ENCODE results near the gene AGBL1.

Gene AGBL1

DNA sequence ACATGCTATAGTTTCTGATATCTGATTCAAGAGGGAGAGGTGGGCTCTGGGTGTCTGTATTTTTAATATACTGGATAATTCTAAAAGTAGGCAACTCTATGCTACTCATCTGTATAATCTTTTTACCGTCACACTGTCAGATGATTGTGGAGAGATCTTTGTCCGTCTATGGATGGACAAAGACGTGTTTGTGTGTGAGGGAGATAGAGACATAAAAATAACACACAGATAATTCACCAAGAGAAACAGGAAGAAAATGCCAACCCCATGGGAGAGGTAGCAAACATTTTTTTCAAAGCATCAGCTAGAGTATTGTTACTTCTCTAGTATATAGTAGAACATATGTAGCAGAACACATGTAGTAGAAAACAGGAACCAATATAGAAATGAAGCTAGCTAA is 346.1 kb downstream of the AGBL1 start:
- Histone ChIP-seq H2BK5ac (ENCODE audit: low read length) (no peak overlapping the region), H3K4me1 (ENCODE audit: control insufficient read depth in 2 of 2, insufficient read depth in 1 of 2, low read depth in 1 of 2, low read length in 2 of 2) (no peaks in the 10 kb centered on the region), H3K18ac (ENCODE audit: low read length) (no peak overlapping the region), H3K9me3 (replicated peaks in 1 of 2; ENCODE audit: control insufficient read depth in 2 of 2, insufficient read depth in 1 of 2, low read depth in 1 of 2, low read length in 2 of 2) (no peaks in the 10 kb centered on the region), H3K14ac (ENCODE audit: low read length) (no peak overlapping the region), H4K91ac (ENCODE audit: low read depth, low read length, poor library complexity) (no peak overlapping the region), H2BK12ac (ENCODE audit: low read length) (no peak overlapping the region), H3K27me3 (ENCODE audit: control insufficient read depth in 3 of 3, insufficient read depth in 3 of 3, low read depth in 1 of 3, low read length in 3 of 3) (no peaks in the 10 kb centered on the region), H3K79me1 (ENCODE audit: low read depth, low read length) (no peaks in the 10 kb centered on the region), H2AFZ (ENCODE audit: low read length) (no peak overlapping the region), H2BK120ac (ENCODE audit: low read depth, low read length) (no peak overlapping the region), H3K4me3 (ENCODE audit: low read length in 2 of 2) (no peak overlapping the region), H3K23ac (ENCODE audit: low read depth, low read length, poor library complexity) (no peak overlapping the region), H2BK15ac (ENCODE audit: low read length) (no peak overlapping the region), H3K27ac (replicated peaks; ENCODE audit: low read length) (no peak overlapping the region), H2AK5ac (ENCODE audit: low read depth, low read length) (no peak overlapping the region), H3K4me2 (ENCODE audit: insufficient read depth, low read length, poor library complexity, severe bottlenecking) (no peak overlapping the region), H4K8ac (ENCODE audit: low read depth, low read length) (no peak overlapping the region), H3K4ac (ENCODE audit: low read length) (no peak overlapping the region), H3K36me3 (replicated peaks in 1 of 2; ENCODE audit: control insufficient read depth in 2 of 2, insufficient read depth in 2 of 2, low read length in 2 of 2) (no peaks in the 10 kb centered on the region), H3K9ac (ENCODE audit: low read depth, low read length, poor library complexity) (no peak overlapping the region)
- no CpG with 5 or more reads among the region's 3 CpGs for WGBS, 2 donors (ENCODE audit: extremely low coverage in 2 of 2, insufficient read length in 2 of 2, insufficient replicate concordance in 1 of 2)
- no peak for DNase-seq (ENCODE audit: low spot score)

DNA sequence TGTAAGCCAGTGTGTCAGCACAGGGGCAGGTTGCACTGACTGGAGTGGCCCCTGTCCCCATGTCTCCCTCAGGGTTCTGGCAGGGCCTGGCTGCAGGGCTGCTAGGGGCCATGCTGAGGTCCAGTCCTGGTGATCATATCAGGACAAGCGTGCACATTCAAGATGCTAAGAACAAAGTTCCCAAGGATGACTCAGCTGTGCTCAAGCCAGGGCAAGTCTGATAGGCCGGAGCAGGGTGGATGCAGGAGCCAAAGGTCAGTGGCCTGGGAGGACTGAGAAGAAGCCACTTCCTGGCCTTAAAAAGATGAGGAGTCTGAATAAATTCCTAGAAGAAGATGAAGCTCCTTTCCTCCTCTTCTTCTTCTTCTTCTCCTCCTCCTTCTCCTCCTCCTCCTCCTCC is 353.2 kb downstream of the AGBL1 start:
- no peak for DNase-seq (ENCODE audit: low spot score)

DNA sequence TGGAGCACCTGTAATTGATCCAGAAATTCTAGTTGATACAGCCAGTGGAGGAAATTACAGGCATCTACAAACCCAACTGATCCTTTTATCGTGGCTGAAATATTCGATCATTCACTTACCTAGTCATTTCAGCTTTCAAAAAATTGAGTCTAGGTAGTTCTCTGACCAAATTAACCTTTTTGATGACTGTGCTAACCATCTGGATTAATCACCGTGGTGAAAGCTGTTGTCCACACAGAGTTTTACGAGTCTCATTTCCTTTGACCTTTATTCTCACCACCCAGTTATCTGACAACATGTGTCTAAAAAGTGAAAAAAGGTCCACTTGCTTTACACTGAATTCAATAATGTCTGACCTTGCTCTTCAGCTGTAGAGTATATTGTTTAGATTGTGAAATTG is 354.3 kb downstream of the AGBL1 start:
- Histone ChIP-seq H3K23ac (ENCODE audit: low read depth, low read length, poor library complexity) (no peak overlapping the region), H3K27me3 (ENCODE audit: control insufficient read depth in 3 of 3, insufficient read depth in 3 of 3, low read depth in 1 of 3, low read length in 3 of 3) (no peaks in the 10 kb centered on the region), H3K4me1 (ENCODE audit: control insufficient read depth in 2 of 2, insufficient read depth in 1 of 2, low read depth in 1 of 2, low read length in 2 of 2) (peaks cover 0 to 2% of the 10 kb centered on the region in 2 donors), H3K4me2 (ENCODE audit: insufficient read depth, low read length, poor library complexity, severe bottlenecking) (no peak overlapping the region), H2BK15ac (ENCODE audit: low read length) (no peak overlapping the region), H3K36me3 (replicated peaks in 1 of 2; ENCODE audit: control insufficient read depth in 2 of 2, insufficient read depth in 2 of 2, low read length in 2 of 2) (no peaks in the 10 kb centered on the region), H2BK120ac (ENCODE audit: low read depth, low read length) (no peak overlapping the region), H3K9me3 (replicated peaks in 1 of 2; ENCODE audit: control insufficient read depth in 2 of 2, insufficient read depth in 1 of 2, low read depth in 1 of 2, low read length in 2 of 2) (no peaks in the 10 kb centered on the region), H3K18ac (ENCODE audit: low read length) (no peak overlapping the region), H2BK12ac (ENCODE audit: low read length) (no peak overlapping the region), H3K79me1 (ENCODE audit: low read depth, low read length) (no peaks in the 10 kb centered on the region), H4K91ac (ENCODE audit: low read depth, low read length, poor library complexity) (no peak overlapping the region), H3K4me3 (ENCODE audit: low read length in 2 of 2) (no peak overlapping the region), H2AFZ (ENCODE audit: low read length) (no peak overlapping the region), H3K27ac (replicated peaks; ENCODE audit: low read length) (no peak overlapping the region), H2AK5ac (ENCODE audit: low read depth, low read length) (no peak overlapping the region), H3K4ac (ENCODE audit: low read length) (no peak overlapping the region), H2BK5ac (ENCODE audit: low read length) (no peak overlapping the region), H3K9ac (ENCODE audit: low read depth, low read length, poor library complexity) (no peak overlapping the region), H3K14ac (ENCODE audit: low read length) (no peak overlapping the region), H4K8ac (ENCODE audit: low read depth, low read length) (no peak overlapping the region)
- DNase-seq (ENCODE audit: low spot score), result no peak
- no CpG with 5 or more reads among the region's 4 CpGs for WGBS, 2 donors (ENCODE audit: extremely low coverage in 2 of 2, insufficient read length in 2 of 2, insufficient replicate concordance in 1 of 2)

More for the DNA sequence above, 353.2 kb downstream of the AGBL1 start:
- Histone ChIP-seq H2BK120ac (ENCODE audit: low read depth, low read length) (no peak overlapping the region), H3K79me1 (ENCODE audit: low read depth, low read length) (no peaks in the 10 kb centered on the region), H3K9me3 (replicated peaks in 1 of 2; ENCODE audit: control insufficient read depth in 2 of 2, insufficient read depth in 1 of 2, low read depth in 1 of 2, low read length in 2 of 2) (no peaks in the 10 kb centered on the region), H4K91ac (ENCODE audit: low read depth, low read length, poor library complexity) (no peak overlapping the region), H3K27ac (replicated peaks; ENCODE audit: low read length) (no peak overlapping the region), H2AFZ (ENCODE audit: low read length) (peak overlapping the region; percentile 10), H3K14ac (ENCODE audit: low read length) (no peak overlapping the region), H4K8ac (ENCODE audit: low read depth, low read length) (no peak overlapping the region), H2BK5ac (ENCODE audit: low read length) (no peak overlapping the region), H3K4me3 (ENCODE audit: low read length in 2 of 2) (no peak overlapping the region), H3K18ac (ENCODE audit: low read length) (peak overlapping the region; percentile 21), H3K9ac (ENCODE audit: low read depth, low read length, poor library complexity) (no peak overlapping the region), H3K4ac (ENCODE audit: low read length) (no peak overlapping the region), H2BK12ac (ENCODE audit: low read length) (no peak overlapping the region), H2AK5ac (ENCODE audit: low read depth, low read length) (no peak overlapping the region), H3K27me3 (ENCODE audit: control insufficient read depth in 3 of 3, insufficient read depth in 3 of 3, low read depth in 1 of 3, low read length in 3 of 3) (no peaks in the 10 kb centered on the region), H3K36me3 (replicated peaks in 1 of 2; ENCODE audit: control insufficient read depth in 2 of 2, insufficient read depth in 2 of 2, low read length in 2 of 2) (no peaks in the 10 kb centered on the region), H3K23ac (ENCODE audit: low read depth, low read length, poor library complexity) (no peak overlapping the region), H3K4me1 (ENCODE audit: control insufficient read depth in 2 of 2, insufficient read depth in 1 of 2, low read depth in 1 of 2, low read length in 2 of 2) (peaks cover 0 to 2% of the 10 kb centered on the region in 2 donors), H3K4me2 (ENCODE audit: insufficient read depth, low read length, poor library complexity, severe bottlenecking) (no peak overlapping the region), H2BK15ac (ENCODE audit: low read length) (no peak overlapping the region)
- WGBS, 2 donors (ENCODE audit: extremely low coverage in 2 of 2, insufficient read length in 2 of 2, insufficient replicate concordance in 1 of 2), result no CpG with 5 or more reads among the region's 2 CpGs

DNA sequence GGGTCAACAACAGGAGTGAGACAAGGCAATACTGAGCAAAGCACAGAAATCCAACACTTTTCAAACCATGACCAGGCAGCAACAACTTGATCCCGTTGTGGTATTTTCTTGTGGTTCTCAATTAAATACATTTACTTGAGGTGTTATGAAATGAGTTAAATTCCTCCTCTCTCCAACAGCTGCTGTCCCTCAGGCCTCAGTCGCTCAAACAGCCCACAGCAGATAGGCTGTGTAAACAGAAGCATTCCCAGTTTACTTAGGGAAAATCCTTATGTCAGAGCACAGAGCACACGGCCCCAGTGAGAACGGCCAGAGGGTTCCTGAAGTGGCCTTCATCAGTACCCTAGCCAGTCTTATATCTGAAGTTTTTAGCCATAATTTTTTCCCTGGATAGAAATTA is 359.9 kb downstream of the AGBL1 start:
- H4K8ac ChIP-seq (ENCODE audit: low read depth, low read length), result no peak overlapping the region
- H2BK5ac ChIP-seq (ENCODE audit: low read length), result no peak overlapping the region
- H3K4me1 ChIP-seq (ENCODE audit: control insufficient read depth in 2 of 2, insufficient read depth in 1 of 2, low read depth in 1 of 2, low read length in 2 of 2), result peaks cover 0 to 2% of the 10 kb centered on the region in 2 donors
- H2BK120ac ChIP-seq (ENCODE audit: low read depth, low read length), result no peak overlapping the region
- no peaks in the 10 kb centered on the region for H3K27me3 ChIP-seq (ENCODE audit: control insufficient read depth in 3 of 3, insufficient read depth in 3 of 3, low read depth in 1 of 3, low read length in 3 of 3)
- H3K4ac ChIP-seq (ENCODE audit: low read length), result no peak overlapping the region
- H2AFZ ChIP-seq (ENCODE audit: low read length), result no peak overlapping the region
- H3K9ac ChIP-seq (ENCODE audit: low read depth, low read length, poor library complexity), result no peak overlapping the region
- H3K23ac ChIP-seq (ENCODE audit: low read depth, low read length, poor library complexity), result no peak overlapping the region
- H3K4me3 ChIP-seq (ENCODE audit: low read length in 2 of 2), result no peak overlapping the region
- no peak overlapping the region for H3K27ac ChIP-seq (replicated peaks; ENCODE audit: low read length)
- H4K91ac ChIP-seq (ENCODE audit: low read depth, low read length, poor library complexity), result no peak overlapping the region
- no peak overlapping the region for H2AK5ac ChIP-seq (ENCODE audit: low read depth, low read length)
- H3K4me2 ChIP-seq (ENCODE audit: insufficient read depth, low read length, poor library complexity, severe bottlenecking), result no peak overlapping the region
- no peaks in the 10 kb centered on the region for H3K9me3 ChIP-seq (replicated peaks in 1 of 2; ENCODE audit: control insufficient read depth in 2 of 2, insufficient read depth in 1 of 2, low read depth in 1 of 2, low read length in 2 of 2)
- no peak overlapping the region for H3K18ac ChIP-seq (ENCODE audit: low read length)
- no peak overlapping the region for H2BK15ac ChIP-seq (ENCODE audit: low read length)
- no peak overlapping the region for H2BK12ac ChIP-seq (ENCODE audit: low read length)
- no CpG with 5 or more reads among the region's 4 CpGs for WGBS, 2 donors (ENCODE audit: extremely low coverage in 2 of 2, insufficient read length in 2 of 2, insufficient replicate concordance in 1 of 2)
- no peak overlapping the region for H3K14ac ChIP-seq (ENCODE audit: low read length)
- no peaks in the 10 kb centered on the region for H3K36me3 ChIP-seq (replicated peaks in 1 of 2; ENCODE audit: control insufficient read depth in 2 of 2, insufficient read depth in 2 of 2, low read length in 2 of 2)
- DNase-seq (ENCODE audit: low spot score), result no peak
- H3K79me1 ChIP-seq (ENCODE audit: low read depth, low read length), result no peaks in the 10 kb centered on the region
